Ishikawa (cell line): Measurements from ENCODE around the gene TMEM161A.

ENCODE experiments used
- CEBPB ChIP-seq: IDR thresholded peaks from 2 replicates; pipeline ENCODE4 v1.6.1; 2012
- CREB1 ChIP-seq: IDR thresholded peaks from 2 replicates; pipeline ENCODE4 v1.6.1; 2012; ENCODE audit warnings: low read depth
- EGR1 ChIP-seq: IDR thresholded peaks from 2 replicates; pipeline ENCODE4 v1.6.1; 2012
- EP300 ChIP-seq: IDR thresholded peaks from 2 replicates; pipeline ENCODE4 v1.6.1; 2012; ENCODE audit warnings: borderline replicate concordance
- FOXM1 ChIP-seq: IDR thresholded peaks from 2 replicates; pipeline ENCODE4 v1.6.1; 2012; ENCODE audit warnings: low read depth, borderline replicate concordance
- NFIC ChIP-seq: IDR thresholded peaks from 2 replicates; pipeline ENCODE4 v1.6.1; 2012
- RAD21 ChIP-seq: IDR thresholded peaks from 2 replicates; pipeline ENCODE4 v1.6.1; 2012; ENCODE audit warnings: low read depth
- TAF1 ChIP-seq: IDR thresholded peaks from 2 replicates; pipeline ENCODE4 v1.6.1; 2012; ENCODE audit warnings: low read depth, mild to moderate bottlenecking
- TCF12 ChIP-seq: IDR thresholded peaks from 2 replicates; pipeline ENCODE4 v1.6.1; 2012; ENCODE audit warnings: low read depth
- TEAD4 ChIP-seq: IDR thresholded peaks from 2 replicates; pipeline ENCODE4 v1.6.1; 2012
- USF1 ChIP-seq: IDR thresholded peaks from 2 replicates; pipeline ENCODE4 v1.6.1; 2012
- YY1 ChIP-seq: IDR thresholded peaks from 2 replicates; pipeline ENCODE4 v1.6.1; 2012; ENCODE audit warnings: low read depth
- ZBTB7A ChIP-seq: IDR thresholded peaks from 2 replicates; pipeline ENCODE4 v1.6.1; 2012; ENCODE audit warnings: low read depth
- TF ChIP-seq, protein P1 (sequence below): IDR thresholded peaks from 2 replicates; pipeline ENCODE4 v1.6.1; 2012; ENCODE audit warnings: low read depth, mild to moderate bottlenecking
- TF ChIP-seq, protein P2 (sequence below): IDR thresholded peaks from 2 replicates; pipeline ENCODE4 v1.6.1; 2012

The TMEM161A gene

GRCh38 chr19:19083413-19084178, 54.7 kb downstream of the TMEM161A start:
- TF ChIP-seq TAF1 (no peak), YY1 (no peak), TEAD4 (no peak), CEBPB (no peak), NFIC (no peak), ZBTB7A (no peak), FOXM1 (no peak), USF1 (no peak), EGR1 (no peak), RAD21 (no peak)
- TF ChIP-seq, protein P1, sequence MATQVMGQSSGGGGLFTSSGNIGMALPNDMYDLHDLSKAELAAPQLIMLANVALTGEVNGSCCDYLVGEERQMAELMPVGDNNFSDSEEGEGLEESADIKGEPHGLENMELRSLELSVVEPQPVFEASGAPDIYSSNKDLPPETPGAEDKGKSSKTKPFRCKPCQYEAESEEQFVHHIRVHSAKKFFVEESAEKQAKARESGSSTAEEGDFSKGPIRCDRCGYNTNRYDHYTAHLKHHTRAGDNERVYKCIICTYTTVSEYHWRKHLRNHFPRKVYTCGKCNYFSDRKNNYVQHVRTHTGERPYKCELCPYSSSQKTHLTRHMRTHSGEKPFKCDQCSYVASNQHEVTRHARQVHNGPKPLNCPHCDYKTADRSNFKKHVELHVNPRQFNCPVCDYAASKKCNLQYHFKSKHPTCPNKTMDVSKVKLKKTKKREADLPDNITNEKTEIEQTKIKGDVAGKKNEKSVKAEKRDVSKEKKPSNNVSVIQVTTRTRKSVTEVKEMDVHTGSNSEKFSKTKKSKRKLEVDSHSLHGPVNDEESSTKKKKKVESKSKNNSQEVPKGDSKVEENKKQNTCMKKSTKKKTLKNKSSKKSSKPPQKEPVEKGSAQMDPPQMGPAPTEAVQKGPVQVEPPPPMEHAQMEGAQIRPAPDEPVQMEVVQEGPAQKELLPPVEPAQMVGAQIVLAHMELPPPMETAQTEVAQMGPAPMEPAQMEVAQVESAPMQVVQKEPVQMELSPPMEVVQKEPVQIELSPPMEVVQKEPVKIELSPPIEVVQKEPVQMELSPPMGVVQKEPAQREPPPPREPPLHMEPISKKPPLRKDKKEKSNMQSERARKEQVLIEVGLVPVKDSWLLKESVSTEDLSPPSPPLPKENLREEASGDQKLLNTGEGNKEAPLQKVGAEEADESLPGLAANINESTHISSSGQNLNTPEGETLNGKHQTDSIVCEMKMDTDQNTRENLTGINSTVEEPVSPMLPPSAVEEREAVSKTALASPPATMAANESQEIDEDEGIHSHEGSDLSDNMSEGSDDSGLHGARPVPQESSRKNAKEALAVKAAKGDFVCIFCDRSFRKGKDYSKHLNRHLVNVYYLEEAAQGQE = no peak

- TF ChIP-seq EGR1 (no peak), FOXM1 (no peak), RAD21 (no peak), TCF12 (no peak), YY1 (no peak), EP300 (no peak), TEAD4 (no peak), CEBPB (no peak), NFIC (no peak), USF1 (no peak), TAF1 (no peak), ZBTB7A (no peak), CREB1 (no peak)
- TF ChIP-seq, protein P1 = no peak
- TF ChIP-seq, protein P2, sequence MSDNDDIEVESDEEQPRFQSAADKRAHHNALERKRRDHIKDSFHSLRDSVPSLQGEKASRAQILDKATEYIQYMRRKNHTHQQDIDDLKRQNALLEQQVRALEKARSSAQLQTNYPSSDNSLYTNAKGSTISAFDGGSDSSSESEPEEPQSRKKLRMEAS = no peak
These were observed 56.6 kb downstream of the TMEM161A start for GRCh38 chr19:19081642-19082151.

- TF ChIP-seq TEAD4 = no peak
- no peak for TF ChIP-seq CREB1
- no peak for TF ChIP-seq CEBPB
- no peak for TF ChIP-seq TAF1
- TF ChIP-seq EP300 = no peak
- TF ChIP-seq NFIC = no peak
- TF ChIP-seq TCF12 = no peak
- TF ChIP-seq, protein P2 = no peak
- no peak for TF ChIP-seq ZBTB7A
- TF ChIP-seq, protein P1 = no peak
These were observed 58.7 kb downstream of the TMEM161A start for GRCh38 chr19:19079571-19079970.

DNA sequence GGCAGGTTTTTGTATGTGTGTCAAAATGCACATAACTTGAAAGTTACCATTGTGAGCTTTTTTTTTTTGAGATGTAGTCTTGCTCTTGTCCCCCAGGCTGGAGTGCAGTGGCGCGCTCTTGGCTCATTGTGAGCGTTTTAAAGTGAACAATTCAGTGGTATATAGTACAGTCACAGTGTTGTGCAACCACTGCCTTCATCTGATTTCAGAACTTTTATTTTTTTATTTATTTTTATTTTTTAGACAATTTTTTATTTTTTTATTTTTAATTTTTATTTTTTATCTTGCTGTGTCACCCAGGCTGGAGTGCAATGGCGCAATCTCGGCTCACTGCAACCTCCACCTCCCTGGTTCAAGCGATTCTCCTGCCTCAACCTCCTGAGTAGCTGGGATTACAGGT, 59.5 kb downstream of the TMEM161A start:
- TF ChIP-seq, protein P2 = no peak
- TF ChIP-seq TEAD4 (no peak), CEBPB (no peak), EP300 (no peak), RAD21 (no peak)
- TF ChIP-seq, protein P1 = no peak
